ENCODE measurements around the gene ARPC2. TPM values are rescaled to one million over a fixed set of nuclear protein-coding genes. Genes with fewer than 3 reads are reported as not detected.

Gene ARPC2
- total RNA-seq, 1 donor from 2014 or later = 507 TPM

DNA sequence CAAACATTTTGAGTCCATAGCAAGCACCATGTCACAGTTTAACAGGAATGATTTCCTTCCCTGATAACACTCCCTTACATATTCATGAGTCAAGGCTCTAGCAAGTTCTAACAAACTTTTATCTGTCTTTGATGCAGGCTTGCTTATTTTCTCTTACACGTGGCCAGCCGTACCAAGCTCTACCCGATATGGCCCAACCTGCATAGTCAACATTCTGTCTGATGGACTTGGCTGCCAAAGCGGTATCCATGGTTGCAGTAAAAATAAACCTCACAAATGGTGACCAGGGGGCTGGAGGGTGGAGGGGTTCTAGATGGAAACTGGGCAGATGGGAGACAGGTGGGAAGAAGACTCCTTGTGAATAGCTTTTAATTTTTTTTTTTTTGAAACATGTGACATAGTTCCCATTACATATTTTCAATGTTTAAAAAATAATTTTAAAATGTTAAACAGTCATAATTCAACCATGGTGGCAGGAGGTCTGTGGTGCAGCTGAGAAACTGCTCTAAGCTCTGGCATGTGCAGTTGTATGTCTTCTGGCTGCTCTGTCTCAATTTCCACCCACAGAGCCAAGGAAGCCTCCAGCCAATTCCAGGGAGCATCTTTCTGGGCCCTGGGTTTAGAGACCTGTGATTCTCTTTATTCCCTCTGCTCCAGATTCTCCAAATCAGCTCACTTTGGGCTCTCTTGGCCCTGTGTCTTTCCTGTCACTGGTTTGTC, 29.5 kb upstream of the ARPC2 start:
- Mint-ChIP-seq H3K4me1 (ENCODE audit: low read depth) (peaks cover 10% of the 10 kb centered on the region), H3K27ac (no peak overlapping the region)

DNA sequence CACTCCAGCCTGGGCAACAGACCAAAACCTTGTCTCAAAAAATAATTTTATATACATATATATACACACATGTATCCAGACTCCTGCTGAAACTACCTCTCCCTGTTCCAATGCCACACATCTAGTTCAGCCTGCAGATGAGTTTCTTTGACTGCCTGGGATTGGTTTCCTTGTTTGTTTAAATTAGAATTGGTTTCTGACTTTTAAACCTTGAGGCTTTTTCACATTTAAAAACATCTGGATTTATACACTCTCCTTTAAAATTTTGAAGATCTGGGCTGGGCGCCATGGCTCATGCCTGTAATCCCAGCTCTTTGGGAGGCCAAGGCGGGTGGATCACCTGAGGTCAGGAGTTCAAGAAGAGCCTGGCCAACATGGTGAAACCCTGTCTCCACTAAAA, 28.5 kb upstream of the ARPC2 start:
- Mint-ChIP-seq H3K4me3 (no peak overlapping the region), H3K27ac (no peak overlapping the region), H3K27me3 (ENCODE audit: insufficient read depth) (no peaks in the 10 kb centered on the region), H3K4me1 (ENCODE audit: low read depth) (peaks cover 10% of the 10 kb centered on the region), H3K9me3 (no peaks in the 10 kb centered on the region), H3K36me3 (ENCODE audit: low read depth) (no peaks in the 10 kb centered on the region)
- no peak for DNase-seq (ENCODE audit: low spot score)
- intact Hi-C loops (cut with micrococcal nuclease) = loop anchor here (10.0 kb wide), 2 partner anchors 166 to 206 kb away; partner anchors contain the start of genes CATIP and CTDSP1

More for the DNA sequence above, 29.5 kb upstream of the ARPC2 start:
- peaks cover 5% of the 10 kb centered on the region for H3K27me3 Mint-ChIP-seq (ENCODE audit: insufficient read depth)
- no peaks in the 10 kb centered on the region for H3K36me3 Mint-ChIP-seq (ENCODE audit: low read depth)
- intact Hi-C loops (cut with micrococcal nuclease) = loop anchor here (10.0 kb wide), 2 partner anchors 167 to 207 kb away; partner anchors contain the start of genes CATIP and CTDSP1
- no peak for DNase-seq (ENCODE audit: low spot score)
- H3K4me3 Mint-ChIP-seq = no peak overlapping the region
- H3K9me3 Mint-ChIP-seq = no peaks in the 10 kb centered on the region

DNA sequence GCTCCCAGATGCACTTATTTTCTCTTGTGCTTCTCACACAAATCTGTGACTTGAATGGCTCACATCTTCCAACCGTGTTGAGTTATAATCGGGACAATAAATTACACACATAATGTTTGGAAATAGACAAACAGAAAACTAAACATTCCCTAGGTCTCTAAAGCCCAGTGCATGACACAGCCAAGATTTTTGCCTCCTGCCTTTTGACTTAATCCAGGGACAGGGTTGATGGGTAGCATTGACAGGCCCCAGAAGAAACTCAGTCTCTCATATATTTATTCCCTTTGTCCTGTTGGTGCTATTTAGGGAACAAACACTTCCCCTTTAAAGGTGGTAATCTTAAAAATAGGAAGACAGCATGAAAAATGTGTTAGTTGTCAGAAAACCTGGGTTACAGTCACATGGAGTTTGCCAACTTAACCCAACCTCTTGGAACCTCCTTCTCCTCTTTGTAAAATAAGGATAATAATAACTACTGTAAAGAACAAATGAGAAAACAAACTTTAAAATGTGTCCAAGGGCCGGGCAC, 24.0 kb upstream of the ARPC2 start:
- H3K4me3 Mint-ChIP-seq = no peak overlapping the region
- no peaks in the 10 kb centered on the region for H3K9me3 Mint-ChIP-seq
- H3K36me3 Mint-ChIP-seq (ENCODE audit: low read depth) = no peaks in the 10 kb centered on the region
- peaks cover 7% of the 10 kb centered on the region for H3K27me3 Mint-ChIP-seq (ENCODE audit: insufficient read depth)
- H3K4me1 Mint-ChIP-seq (ENCODE audit: low read depth) = no peaks in the 10 kb centered on the region
- no peak overlapping the region for H3K27ac Mint-ChIP-seq
- DNase-seq (ENCODE audit: low spot score) = no peak
- intact Hi-C loops (cut with micrococcal nuclease) = no loop called here

DNA sequence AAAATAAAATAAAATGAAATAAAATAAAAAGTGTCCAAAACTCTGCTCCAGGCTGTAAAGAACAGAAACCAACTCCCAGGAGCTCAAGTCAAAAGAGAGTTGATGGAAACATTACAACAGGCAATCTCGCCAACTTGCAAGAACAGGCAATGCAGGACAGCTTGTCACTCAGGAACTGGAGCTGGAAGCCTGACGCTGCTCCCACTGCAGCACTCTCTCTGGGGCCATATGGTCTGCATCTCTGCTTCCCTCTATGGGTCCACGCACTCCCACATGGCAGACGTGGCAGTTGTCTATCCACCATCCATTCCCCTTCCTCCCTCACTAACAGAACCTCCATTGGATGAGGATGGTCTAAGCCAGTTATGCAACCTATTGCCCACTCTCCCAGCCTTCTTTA, 23.3 kb upstream of the ARPC2 start:
- no peaks in the 10 kb centered on the region for H3K4me1 Mint-ChIP-seq (ENCODE audit: low read depth)
- intact Hi-C loops (cut with micrococcal nuclease) = no loop called here
- DNase-seq (ENCODE audit: low spot score) = no peak
- no peaks in the 10 kb centered on the region for H3K36me3 Mint-ChIP-seq (ENCODE audit: low read depth)
- peaks cover 9% of the 10 kb centered on the region for H3K27me3 Mint-ChIP-seq (ENCODE audit: insufficient read depth)
- no peaks in the 10 kb centered on the region for H3K9me3 Mint-ChIP-seq
- H3K4me3 Mint-ChIP-seq = no peak overlapping the region
- no peak overlapping the region for H3K27ac Mint-ChIP-seq

DNA sequence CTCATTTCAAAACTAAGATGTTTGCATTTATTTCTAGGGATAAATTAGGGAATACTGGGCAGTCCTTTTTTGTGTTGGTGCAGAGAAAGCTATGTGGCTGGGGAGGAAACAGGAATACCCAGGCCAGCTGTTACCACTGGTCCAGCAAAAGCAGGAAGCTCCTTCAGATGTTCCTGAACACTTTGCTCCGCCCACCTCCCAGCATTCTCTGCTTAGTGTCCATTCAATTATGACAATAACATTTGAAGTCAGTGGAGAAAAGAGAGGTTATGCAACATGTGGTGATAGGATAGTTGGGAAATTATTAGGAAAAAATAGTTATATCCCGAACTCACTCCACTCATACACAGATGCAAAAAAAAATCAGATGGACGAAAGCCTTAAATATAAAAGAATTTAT, 22.1 kb upstream of the ARPC2 start:
- no peaks in the 10 kb centered on the region for H3K4me1 Mint-ChIP-seq (ENCODE audit: low read depth)
- intact Hi-C loops (cut with micrococcal nuclease) = no loop called here

DNA sequence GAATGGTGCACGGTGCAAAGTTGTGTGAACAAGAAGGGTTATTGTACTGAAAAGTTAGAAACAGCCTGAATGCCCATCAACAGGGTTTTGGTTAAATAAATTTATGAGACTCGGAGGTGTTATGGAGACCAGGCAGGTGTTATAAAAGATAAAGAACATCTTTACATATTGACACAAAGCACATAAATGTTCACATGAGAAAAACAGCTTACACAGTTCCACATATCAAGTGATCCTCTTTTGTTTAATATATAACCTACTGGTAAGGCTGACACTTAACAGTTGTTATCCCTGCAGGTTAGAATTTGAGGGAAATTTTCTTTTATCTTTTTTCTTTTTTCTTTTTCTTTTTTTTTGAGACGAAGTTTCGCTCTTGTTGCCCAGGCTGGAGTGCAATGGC, 20.0 kb upstream of the ARPC2 start:
- intact Hi-C loops (cut with micrococcal nuclease) = no loop called here
- Mint-ChIP-seq H3K36me3 (ENCODE audit: low read depth) (no peaks in the 10 kb centered on the region), H3K4me1 (ENCODE audit: low read depth) (no peaks in the 10 kb centered on the region), H3K27ac (no peak overlapping the region), H3K27me3 (ENCODE audit: insufficient read depth) (peaks cover 18% of the 10 kb centered on the region), H3K4me3 (no peak overlapping the region), H3K9me3 (no peaks in the 10 kb centered on the region)
- DNase-seq (ENCODE audit: low spot score) = no peak

More for the DNA sequence above, 22.1 kb upstream of the ARPC2 start:
- Mint-ChIP-seq H3K9me3 (no peaks in the 10 kb centered on the region), H3K4me3 (no peak overlapping the region), H3K27me3 (ENCODE audit: insufficient read depth) (peaks cover 12% of the 10 kb centered on the region), H3K27ac (no peak overlapping the region), H3K36me3 (ENCODE audit: low read depth) (no peaks in the 10 kb centered on the region)
- DNase-seq (ENCODE audit: low spot score) = no peak

DNA sequence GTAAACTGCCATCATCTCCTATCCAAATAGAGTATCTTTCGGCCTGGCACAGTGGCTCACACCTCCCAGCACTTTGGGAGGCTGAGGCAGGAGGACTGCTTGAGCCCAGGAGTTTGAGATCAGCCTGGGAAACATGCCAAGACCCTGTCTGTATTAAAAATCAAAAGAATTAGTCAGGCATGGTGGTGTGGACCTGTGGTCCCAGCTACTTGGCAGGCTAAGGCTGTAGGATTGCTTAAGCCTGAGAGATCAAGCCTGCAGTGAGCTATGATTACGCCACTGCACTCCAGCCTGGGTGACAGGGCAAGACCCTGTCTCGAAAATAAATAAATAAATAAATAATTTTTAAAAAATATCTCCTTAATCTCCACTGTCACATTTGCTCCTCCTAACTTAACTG, 14.7 kb upstream of the ARPC2 start:
- H3K36me3 Mint-ChIP-seq (ENCODE audit: low read depth) = no peaks in the 10 kb centered on the region
- no peaks in the 10 kb centered on the region for H3K9me3 Mint-ChIP-seq
- H3K27ac Mint-ChIP-seq = no peak overlapping the region
- intact Hi-C loops (cut with micrococcal nuclease) = no loop called here
- H3K27me3 Mint-ChIP-seq (ENCODE audit: insufficient read depth) = peaks cover 25% of the 10 kb centered on the region
- DNase-seq (ENCODE audit: low spot score) = no peak
- no peaks in the 10 kb centered on the region for H3K4me1 Mint-ChIP-seq (ENCODE audit: low read depth)
- H3K4me3 Mint-ChIP-seq = no peak overlapping the region

DNA sequence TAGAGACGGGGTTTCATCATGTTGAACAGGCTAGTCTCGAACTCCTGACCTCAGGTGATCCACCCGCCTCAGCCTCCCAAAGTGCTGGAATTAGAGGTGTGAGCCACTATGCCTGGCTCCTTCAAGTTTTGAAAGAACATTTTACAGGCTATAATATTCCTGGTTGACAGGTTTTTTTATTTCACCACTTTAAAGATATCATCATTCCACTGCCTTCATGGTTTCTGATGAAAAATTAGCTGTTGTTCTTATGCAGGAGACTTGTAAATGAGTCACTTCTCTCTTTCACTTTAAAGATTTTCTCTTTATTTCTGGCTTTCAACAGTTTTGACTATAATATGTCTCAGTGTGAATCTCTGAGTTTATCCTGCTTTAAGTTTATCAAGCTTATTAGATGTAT, 7.9 kb upstream of the ARPC2 start:
- peaks cover 7% of the 10 kb centered on the region for H3K36me3 Mint-ChIP-seq (ENCODE audit: low read depth)
- H3K4me1 Mint-ChIP-seq (ENCODE audit: low read depth) = no peaks in the 10 kb centered on the region
- peaks cover 8% of the 10 kb centered on the region for H3K9me3 Mint-ChIP-seq
- no peak overlapping the region for H3K27ac Mint-ChIP-seq
- intact Hi-C loops (cut with micrococcal nuclease) = no loop called here
- no peak for DNase-seq (ENCODE audit: low spot score)
- no peak overlapping the region for H3K4me3 Mint-ChIP-seq
- peaks cover 14% of the 10 kb centered on the region for H3K27me3 Mint-ChIP-seq (ENCODE audit: insufficient read depth)

DNA sequence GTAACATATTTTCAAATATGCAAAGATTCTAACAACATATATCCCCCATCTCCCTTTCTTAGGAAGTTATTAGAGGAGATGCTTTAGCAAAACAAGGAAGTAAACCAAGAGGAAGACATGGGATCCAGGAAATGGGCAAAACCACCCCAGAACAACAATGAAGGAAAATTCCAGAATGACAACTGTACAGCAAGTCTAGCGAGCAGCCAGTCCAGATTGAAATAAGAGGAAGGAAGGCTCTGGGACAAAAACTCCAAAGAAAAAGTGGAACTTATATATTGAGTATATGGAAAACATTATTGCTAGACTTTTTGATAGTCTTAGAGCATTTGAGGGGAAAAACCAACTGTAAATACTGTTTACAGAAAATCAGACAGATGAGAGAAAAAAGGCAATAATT, 2.9 kb upstream of the ARPC2 start:
- Mint-ChIP-seq H3K36me3 (ENCODE audit: low read depth) (peaks cover 20% of the 10 kb centered on the region), H3K9me3 (peaks cover 8% of the 10 kb centered on the region), H3K4me3 (no peak overlapping the region), H3K27ac (no peak overlapping the region), H3K27me3 (ENCODE audit: insufficient read depth) (peaks cover 7% of the 10 kb centered on the region), H3K4me1 (ENCODE audit: low read depth) (peaks cover 12% of the 10 kb centered on the region)
- DNase-seq (ENCODE audit: low spot score) = no peak
- intact Hi-C loops (cut with micrococcal nuclease) = loop anchor here (10.0 kb wide), 1 partner anchor 1719 kb away; the partner anchor contains the start of gene RPL37A

DNA sequence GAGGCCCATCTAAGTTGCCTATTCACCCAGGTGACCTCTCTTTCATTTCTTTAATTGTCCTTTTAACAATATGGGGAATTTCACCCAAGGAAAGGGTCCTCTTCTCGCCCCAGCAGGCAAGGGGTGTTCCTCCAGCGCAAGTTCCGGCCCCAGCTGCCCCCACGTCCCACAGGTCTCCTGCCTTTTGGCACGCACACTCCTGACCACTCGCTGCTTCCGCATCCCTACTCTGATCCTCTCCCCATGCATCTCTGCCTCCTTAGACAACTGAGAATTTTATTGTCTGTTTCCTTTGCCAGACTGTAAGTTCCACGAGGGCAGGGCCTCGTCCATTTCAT, 684 bp upstream of the ARPC2 start:
- no peaks in the 10 kb centered on the region for H3K9me3 Mint-ChIP-seq
- H3K27me3 Mint-ChIP-seq (ENCODE audit: insufficient read depth) = no peaks in the 10 kb centered on the region
- no peak for DNase-seq (ENCODE audit: low spot score)
- H3K27ac Mint-ChIP-seq = peak overlapping the region; percentile 95
- peaks cover 32% of the 10 kb centered on the region for H3K36me3 Mint-ChIP-seq (ENCODE audit: low read depth)
- peak overlapping the region; percentile 91 for H3K4me3 Mint-ChIP-seq
- peaks cover 31% of the 10 kb centered on the region for H3K4me1 Mint-ChIP-seq (ENCODE audit: low read depth)
- intact Hi-C loops (cut with micrococcal nuclease) = loop anchor here (5.0 to 10.0 kb wide), 4 partner anchors 441 to 1722 kb away; partner anchors contain the start of genes BCS1L, DNPEP, RPL37A and TTLL4

DNA sequence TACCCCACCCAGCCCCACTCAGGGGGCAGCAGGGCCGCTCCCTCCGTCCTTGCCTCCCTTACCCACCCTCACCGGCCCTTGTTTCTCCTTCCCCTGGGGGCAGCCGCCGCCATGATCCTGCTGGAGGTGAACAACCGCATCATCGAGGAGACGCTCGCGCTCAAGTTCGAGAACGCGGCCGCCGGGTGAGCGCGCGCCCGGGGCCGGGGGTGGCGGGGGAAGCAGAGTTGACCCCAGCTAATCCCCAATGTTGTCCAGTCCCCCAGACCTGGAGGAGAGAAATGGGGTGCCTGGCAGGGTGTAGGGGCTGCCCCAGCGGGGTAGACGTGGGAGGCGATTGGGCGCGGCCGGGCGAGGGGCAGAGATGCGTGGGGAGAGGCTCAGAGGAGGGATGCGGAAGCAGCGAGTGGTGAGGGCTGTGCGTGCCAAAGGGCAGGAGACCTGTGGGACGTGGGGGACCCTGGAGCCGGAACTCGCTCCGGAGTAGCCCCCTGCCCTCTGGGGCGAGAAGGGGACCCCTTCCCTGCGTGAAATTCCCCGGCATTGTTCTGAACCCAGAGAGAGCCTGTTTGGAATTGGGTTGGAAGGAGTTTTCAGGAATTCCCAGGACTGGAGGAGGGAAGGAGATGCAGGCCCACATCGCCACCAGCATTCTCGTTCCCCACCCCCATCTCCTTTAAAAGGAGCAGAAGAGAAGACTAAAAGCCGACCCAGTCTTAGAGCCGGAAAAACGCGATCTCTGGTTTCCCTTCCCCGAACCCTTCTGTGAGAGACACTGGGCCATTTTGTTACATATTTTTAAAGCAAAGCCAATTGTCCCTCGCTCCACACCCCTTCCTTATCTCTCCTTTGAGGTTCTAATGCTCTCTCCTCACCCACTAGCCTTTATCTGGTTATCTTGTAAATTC, 625 bp downstream of the ARPC2 start:
- peaks cover 35% of the 10 kb centered on the region for H3K36me3 Mint-ChIP-seq (ENCODE audit: low read depth)
- intact Hi-C loops (cut with micrococcal nuclease) = loop anchor here (1.0 to 10.0 kb wide), 11 partner anchors 12 to 1723 kb away; partner anchors contain the start of genes AAMP, BCS1L, CNOT9 and CTDSP1
- H3K4me1 Mint-ChIP-seq (ENCODE audit: low read depth) = peaks cover 41% of the 10 kb centered on the region
- H3K4me3 Mint-ChIP-seq = peak overlapping the region; percentile 91
- peak; percentile 63 for DNase-seq (ENCODE audit: low spot score)
- peak overlapping the region; percentile 95 for H3K27ac Mint-ChIP-seq
- H3K27me3 Mint-ChIP-seq (ENCODE audit: insufficient read depth) = no peaks in the 10 kb centered on the region
- no peaks in the 10 kb centered on the region for H3K9me3 Mint-ChIP-seq

DNA sequence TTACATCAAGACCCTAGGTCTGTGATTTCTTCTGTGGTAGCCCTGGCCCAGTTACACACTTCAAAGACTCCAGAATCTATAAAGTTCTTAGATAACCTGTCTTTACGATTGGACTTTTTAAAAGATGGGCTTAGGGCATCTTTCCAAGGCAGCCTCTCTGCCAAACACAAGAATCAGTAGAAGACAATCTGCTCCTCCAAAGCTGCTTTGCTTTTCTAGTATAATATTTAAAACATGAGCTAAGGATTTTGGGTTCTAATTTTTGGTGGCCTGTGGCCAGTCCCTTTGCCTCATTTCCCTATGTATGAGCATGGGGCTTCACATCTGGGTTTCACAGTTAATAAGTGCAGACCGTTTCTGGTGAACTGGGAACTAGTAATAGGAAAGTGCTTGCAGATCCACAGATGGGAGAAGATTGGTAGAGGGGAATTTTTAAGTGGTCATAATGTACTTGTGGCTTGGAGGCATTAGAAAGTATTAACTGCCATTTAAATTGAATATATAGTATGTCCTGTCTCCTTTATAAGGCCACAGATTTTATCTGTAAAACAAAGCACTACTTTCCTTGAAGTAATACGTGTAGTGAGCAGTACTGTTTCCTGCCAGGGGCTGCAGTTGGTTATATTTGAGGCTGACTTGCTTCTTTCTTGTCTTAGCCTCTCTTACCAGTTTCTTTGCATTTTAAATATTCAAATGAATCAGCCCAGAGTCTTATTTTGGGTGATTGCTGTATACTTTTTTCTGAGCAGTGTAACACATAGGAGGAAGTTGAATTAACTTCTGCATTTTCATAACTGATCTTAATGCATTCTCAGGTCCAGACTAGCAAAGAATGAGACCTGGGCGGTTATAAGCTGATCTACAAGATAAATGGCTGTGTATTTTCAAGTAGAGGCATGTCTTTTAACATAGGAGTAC, 1.5 kb downstream of the ARPC2 start:
- intact Hi-C loops (cut with micrococcal nuclease) = loop anchor here (1.0 to 10.0 kb wide), 9 partner anchors 11 to 1724 kb away; partner anchors contain the start of genes BCS1L, CTDSP1, DNPEP and RPL37A
- no peaks in the 10 kb centered on the region for H3K27me3 Mint-ChIP-seq (ENCODE audit: insufficient read depth)
- peaks cover 35% of the 10 kb centered on the region for H3K36me3 Mint-ChIP-seq (ENCODE audit: low read depth)
- DNase-seq (ENCODE audit: low spot score) = no peak
- peaks cover 50% of the 10 kb centered on the region for H3K4me1 Mint-ChIP-seq (ENCODE audit: low read depth)
- H3K9me3 Mint-ChIP-seq = no peaks in the 10 kb centered on the region
- H3K4me3 Mint-ChIP-seq = peak overlapping the region; percentile 91
- H3K27ac Mint-ChIP-seq = peak overlapping the region; percentile 95

All from activated T-helper 1 cell treated with anti-CD3 and anti-CD28 coated beads, Interleukin-12 subunit alpha, Interleukin-12 subunit beta, Interleukin-2, Interleukin-4 antibody, amounts not matched to agents 30 ng/mL and 10 ng/mL and 1 ng/mL, durations not matched to agents 14 hours and 24 hours and 36 hours (primary cell).